Measurements from ENCODE around the gene SCN4B. TPM values are rescaled to one million over a fixed set of nuclear protein-coding genes. Genes with fewer than 3 reads are reported as not detected.

SCN4B gene
- total and polyA plus RNA-seq, 8 donors, result 2.2 to 10.1 (median 7.5) TPM

- Histone ChIP-seq H3K9me3 (no peaks in the 10 kb centered on the region), H3K4me3 (no peak overlapping the region), H3K27me3 (peaks cover 48 to 79% of the 10 kb centered on the region in 2 donors), H3K27ac (no peak overlapping the region), H3K4me1 (peaks cover 8 to 28% of the 10 kb centered on the region in 2 donors), H3K36me3 (no peaks in the 10 kb centered on the region)
- intact Hi-C loops (cut with DNase I), result no loop called here
- ATAC-seq (peak; percentile 16), DNase-seq (peak in 1 of 4 donors; percentile 66)
- TF ChIP-seq CTCF (IDR thresholded peaks at IDR 0.05), result no peak
These were observed 4.0 kb upstream of the SCN4B start for GRCh38 chr11:118156531-118157185.

GRCh38 chr11:118155776-118156530, 3.3 kb upstream of the SCN4B start:
- no peaks in the 10 kb centered on the region for H3K36me3 ChIP-seq
- peaks cover 48 to 86% of the 10 kb centered on the region in 2 donors for H3K27me3 ChIP-seq
- ATAC-seq (no peak), DNase-seq (peak in 1 of 4 donors; percentile 47)
- no peak overlapping the region for H3K27ac ChIP-seq
- intact Hi-C loops (cut with DNase I), result no loop called here
- no peak overlapping the region for H3K4me3 ChIP-seq
- no peaks in the 10 kb centered on the region for H3K9me3 ChIP-seq
- H3K4me1 ChIP-seq, result peaks cover 8 to 31% of the 10 kb centered on the region in 2 donors
- no peak for TF ChIP-seq CTCF (IDR thresholded peaks at IDR 0.05)

- no peak overlapping the region for H3K27ac ChIP-seq
These were observed 2.0 kb upstream of the SCN4B start for GRCh38 chr11:118154641-118155040.

GRCh38 chr11:118153976-118154375, 1.4 kb upstream of the SCN4B start:
- Histone ChIP-seq H3K27me3 (peaks cover 48 to 84% of the 10 kb centered on the region in 2 donors), H3K4me1 (peaks cover 8 to 31% of the 10 kb centered on the region in 2 donors), H3K4me3 (no peak overlapping the region), H3K36me3 (no peaks in the 10 kb centered on the region), H3K9me3 (no peaks in the 10 kb centered on the region), H3K27ac (no peak overlapping the region)
- DNase-seq (no peak), ATAC-seq (no peak)
- intact Hi-C loops (cut with DNase I), result no loop called here
- no peak for TF ChIP-seq CTCF (IDR thresholded peaks at IDR 0.05)

More at GRCh38 chr11:118154641-118155040, 2.0 kb upstream of the SCN4B start:
- Histone ChIP-seq H3K27me3 (peaks cover 48 to 91% of the 10 kb centered on the region in 2 donors), H3K9me3 (no peaks in the 10 kb centered on the region), H3K36me3 (no peaks in the 10 kb centered on the region), H3K4me3 (no peak overlapping the region), H3K4me1 (peaks cover 8 to 31% of the 10 kb centered on the region in 2 donors)
- no peak for DNase-seq
- TF ChIP-seq CTCF (IDR thresholded peaks at IDR 0.05), result no peak
- ATAC-seq, result no peak
- intact Hi-C loops (cut with DNase I), result no loop called here

- peaks cover 8 to 31% of the 10 kb centered on the region in 2 donors for H3K4me1 ChIP-seq
- no peak for TF ChIP-seq CTCF (IDR thresholded peaks at IDR 0.05)
These were observed 893 bp upstream of the SCN4B start for GRCh38 chr11:118153516-118153915.

More at GRCh38 chr11:118153516-118153915, 893 bp upstream of the SCN4B start:
- Histone ChIP-seq H3K27me3 (peaks cover 48 to 83% of the 10 kb centered on the region in 2 donors), H3K27ac (no peak overlapping the region), H3K9me3 (no peaks in the 10 kb centered on the region), H3K4me3 (peak overlapping the region; percentile 31 to 36), H3K36me3 (no peaks in the 10 kb centered on the region)
- intact Hi-C loops (cut with DNase I), result no loop called here
- no peak for ATAC-seq
- no peak for DNase-seq
